IPS-11a (cell line): ENCODE results near the gene VKORC1L1.
"Not testable (repeated sequence)": the region's sequence is repeated elsewhere in the genome, so short reads cannot be mapped to it uniquely, and the experiment has no call there.

Experiments used
- H3K4me3 ChIP-seq: one replicate; pipeline ENCODE4 v1.5.1; 2013; ENCODE audit warnings: low read depth, low read length, control low read depth

The VKORC1L1 gene

GRCh38 chr7:65937296-65937695 is 64.4 kb downstream of the VKORC1L1 start:
- no peak overlapping the region for H3K4me3 ChIP-seq

GRCh38 chr7:65938336-65938895 is 65.5 kb downstream of the VKORC1L1 start:
- no peak overlapping the region for H3K4me3 ChIP-seq

GRCh38 chr7:65945787-65946186 is 72.9 kb downstream of the VKORC1L1 start:
- H3K4me3 ChIP-seq, result not testable (repeated sequence)

GRCh38 chr7:65946904-65947303 is 74.0 kb downstream of the VKORC1L1 start:
- H3K4me3 ChIP-seq, result no peak overlapping the region

- no peak overlapping the region for H3K4me3 ChIP-seq
Observed at GRCh38 chr7:65951837-65952578, 79.1 kb downstream of the VKORC1L1 start.

GRCh38 chr7:65953001-65953720 is 80.3 kb downstream of the VKORC1L1 start:
- H3K4me3 ChIP-seq, result no peak overlapping the region

- no peak overlapping the region for H3K4me3 ChIP-seq
Observed at GRCh38 chr7:65953890-65954450, 81.1 kb downstream of the VKORC1L1 start.

- H3K4me3 ChIP-seq, result no peak overlapping the region
Observed at GRCh38 chr7:65955718-65956117, 82.8 kb downstream of the VKORC1L1 start.

GRCh38 chr7:65960351-65961074 is 87.6 kb downstream of the VKORC1L1 start:
- H3K4me3 ChIP-seq, result no peak overlapping the region

- no peak overlapping the region for H3K4me3 ChIP-seq
Observed at GRCh38 chr7:65962033-65962432, 89.2 kb downstream of the VKORC1L1 start.

- H3K4me3 ChIP-seq, result not testable (repeated sequence)
Observed at GRCh38 chr7:65964671-65965070, 91.8 kb downstream of the VKORC1L1 start.

- no peak overlapping the region for H3K4me3 ChIP-seq
Observed at GRCh38 chr7:65966146-65966545, 93.3 kb downstream of the VKORC1L1 start.

GRCh38 chr7:65967361-65968155 is 94.7 kb downstream of the VKORC1L1 start:
- H3K4me3 ChIP-seq, result no peak overlapping the region

- no peak overlapping the region for H3K4me3 ChIP-seq
Observed at GRCh38 chr7:65968256-65969185, 95.6 kb downstream of the VKORC1L1 start.

- no peak overlapping the region for H3K4me3 ChIP-seq
Observed at GRCh38 chr7:65971021-65971420, 98.1 kb downstream of the VKORC1L1 start.

- no peak overlapping the region for H3K4me3 ChIP-seq
Observed at GRCh38 chr7:65972976-65973375, 100.1 kb downstream of the VKORC1L1 start.

GRCh38 chr7:65974191-65974801 is 101.4 kb downstream of the VKORC1L1 start:
- no peak overlapping the region for H3K4me3 ChIP-seq

GRCh38 chr7:65974876-65975275 is 102.0 kb downstream of the VKORC1L1 start:
- no peak overlapping the region for H3K4me3 ChIP-seq
